Neuron (in vitro differentiated cells): ENCODE data around the gene GNG7.
"Not testable (repeated sequence)": the region's sequence is repeated elsewhere in the genome, so short reads cannot be mapped to it uniquely, and the experiment has no call there.

Source experiments
- H2AFZ ChIP-seq: one replicate; pipeline ENCODE4 v1.6.1; 2013; ENCODE audit warnings: low read depth, mild to moderate bottlenecking, inconsistent platforms, low read length, moderate library complexity
- H3K27me3 ChIP-seq: one replicate; pipeline ENCODE4 v1.6.1; 2013; ENCODE audit warnings: low read length; ENCODE audit not compliant: insufficient read depth
- H3K36me3 ChIP-seq: one replicate; pipeline ENCODE4 v1.6.1; 2013; ENCODE audit warnings: low read length; ENCODE audit not compliant: insufficient read depth
- H3K4me1 ChIP-seq: one replicate; pipeline ENCODE4 v1.6.1; 2013; ENCODE audit warnings: low read length; ENCODE audit not compliant: insufficient read depth
- H3K4me3 ChIP-seq: 2 replicates; pipeline ENCODE4 v1.5.1; 2013; ENCODE audit warnings: mild to moderate bottlenecking, low read length, moderate library complexity
- H3K9me3 ChIP-seq: one replicate; pipeline ENCODE4 v1.6.1; 2013; ENCODE audit warnings: low read length

Gene GNG7

GRCh38 chr19:2650515-2650914 lies 52.0 kb downstream of the GNG7 start:
- H3K4me1 ChIP-seq = peaks cover 2% of the 10 kb centered on the region
- H3K36me3 ChIP-seq = no peaks in the 10 kb centered on the region
- no peaks in the 10 kb centered on the region for H3K27me3 ChIP-seq
- no peak overlapping the region for H2AFZ ChIP-seq
- H3K4me3 ChIP-seq = no peak overlapping the region
- no peaks in the 10 kb centered on the region for H3K9me3 ChIP-seq

- H2AFZ ChIP-seq = no peak overlapping the region
- H3K9me3 ChIP-seq = no peaks in the 10 kb centered on the region
- no peak overlapping the region for H3K4me3 ChIP-seq
- H3K36me3 ChIP-seq = no peaks in the 10 kb centered on the region
- no peaks in the 10 kb centered on the region for H3K27me3 ChIP-seq
- H3K4me1 ChIP-seq = no peaks in the 10 kb centered on the region
Observed at GRCh38 chr19:2648528-2648937, 54.0 kb downstream of the GNG7 start.

GRCh38 chr19:2648099-2648498 lies 54.4 kb downstream of the GNG7 start:
- Histone ChIP-seq H3K4me1 (no peaks in the 10 kb centered on the region), H3K4me3 (no peak overlapping the region), H3K36me3 (no peaks in the 10 kb centered on the region), H2AFZ (no peak overlapping the region), H3K27me3 (no peaks in the 10 kb centered on the region), H3K9me3 (no peaks in the 10 kb centered on the region)

GRCh38 chr19:2646866-2647535 lies 55.5 kb downstream of the GNG7 start:
- Histone ChIP-seq H3K4me3 (no peak overlapping the region), H3K4me1 (no peaks in the 10 kb centered on the region), H3K36me3 (no peaks in the 10 kb centered on the region), H2AFZ (no peak overlapping the region), H3K9me3 (no peaks in the 10 kb centered on the region), H3K27me3 (no peaks in the 10 kb centered on the region)

GRCh38 chr19:2645826-2646225 lies 56.7 kb downstream of the GNG7 start:
- H3K27me3 ChIP-seq = no peaks in the 10 kb centered on the region
- H3K4me3 ChIP-seq = no peak overlapping the region
- no peak overlapping the region for H2AFZ ChIP-seq
- H3K36me3 ChIP-seq = no peaks in the 10 kb centered on the region
- no peaks in the 10 kb centered on the region for H3K4me1 ChIP-seq
- no peaks in the 10 kb centered on the region for H3K9me3 ChIP-seq

- H3K27me3 ChIP-seq, H2AFZ ChIP-seq, H3K9me3 ChIP-seq, H3K4me1 ChIP-seq, H3K36me3 ChIP-seq, H3K4me3 ChIP-seq: not testable (repeated sequence)
Observed at GRCh38 chr19:2643123-2643737, 59.3 kb downstream of the GNG7 start.

GRCh38 chr19:2641332-2641698 lies 61.2 kb downstream of the GNG7 start:
- no peaks in the 10 kb centered on the region for H3K27me3 ChIP-seq
- no peaks in the 10 kb centered on the region for H3K36me3 ChIP-seq
- H2AFZ ChIP-seq = no peak overlapping the region
- peaks cover 3% of the 10 kb centered on the region for H3K4me1 ChIP-seq
- no peaks in the 10 kb centered on the region for H3K9me3 ChIP-seq
- no peak overlapping the region for H3K4me3 ChIP-seq

GRCh38 chr19:2640563-2641331 lies 61.7 kb downstream of the GNG7 start:
- Histone ChIP-seq H3K36me3 (no peaks in the 10 kb centered on the region), H3K9me3 (no peaks in the 10 kb centered on the region), H3K27me3 (no peaks in the 10 kb centered on the region), H3K4me3 (no peak overlapping the region), H2AFZ (no peak overlapping the region), H3K4me1 (peaks cover 3% of the 10 kb centered on the region)

- H2AFZ ChIP-seq = no peak overlapping the region
- no peaks in the 10 kb centered on the region for H3K36me3 ChIP-seq
- H3K4me1 ChIP-seq = peaks cover 3% of the 10 kb centered on the region
- H3K9me3 ChIP-seq = no peaks in the 10 kb centered on the region
- H3K4me3 ChIP-seq = no peak overlapping the region
- H3K27me3 ChIP-seq = no peaks in the 10 kb centered on the region
Observed at GRCh38 chr19:2639999-2640398, 62.5 kb downstream of the GNG7 start.

- Histone ChIP-seq H3K4me3 (no peak overlapping the region), H3K9me3 (no peaks in the 10 kb centered on the region), H3K27me3 (no peaks in the 10 kb centered on the region), H3K36me3 (no peaks in the 10 kb centered on the region), H2AFZ (no peak overlapping the region), H3K4me1 (peaks cover 6% of the 10 kb centered on the region)
Observed at GRCh38 chr19:2638417-2638940, 64.0 kb downstream of the GNG7 start.

- H2AFZ ChIP-seq = no peak overlapping the region
- no peaks in the 10 kb centered on the region for H3K9me3 ChIP-seq
- peaks cover 14% of the 10 kb centered on the region for H3K4me1 ChIP-seq
- H3K36me3 ChIP-seq = no peaks in the 10 kb centered on the region
- H3K4me3 ChIP-seq = no peak overlapping the region
- no peaks in the 10 kb centered on the region for H3K27me3 ChIP-seq
Observed at GRCh38 chr19:2636897-2637683, 65.4 kb downstream of the GNG7 start.

- Histone ChIP-seq H3K36me3 (no peaks in the 10 kb centered on the region), H3K4me3 (no peak overlapping the region), H2AFZ (no peak overlapping the region), H3K27me3 (no peaks in the 10 kb centered on the region), H3K9me3 (no peaks in the 10 kb centered on the region), H3K4me1 (peaks cover 14% of the 10 kb centered on the region)
Observed at GRCh38 chr19:2636141-2636896, 66.2 kb downstream of the GNG7 start.
